Spleen (tissue), 11 donors: Measurements from ENCODE around the gene ANKRD13A. TPM values are rescaled to one million over a fixed set of nuclear protein-coding genes. Genes with fewer than 3 reads are reported as not detected.

Source experiments
- DNase-seq: peaks from one replicate; pipeline ENCODE4 v3.0.0-alpha.2; 2020
- H3K27ac ChIP-seq, 8 donors: fragments of 200-600 bp; sonication (generic) in 7 of 8; 1 replicate in 4 of 8; 2 replicates in 4 of 8; pipeline versions ENCODE4 v1.5.0 to v1.8.0; 2016 to 2021; ENCODE audit warnings: inconsistent platforms in 4 of 8, mild to moderate bottlenecking in 4 of 8, moderate library complexity in 1 of 8
- H3K27me3 ChIP-seq, 7 donors: fragments of 200-600 bp; sonication (generic) in 6 of 7; replicated peaks in 1 of 7; 1 replicate in 4 of 7; 2 replicates in 3 of 7; pipeline versions ENCODE4 v1.5.0 to v1.8.0; 2016 to 2021; ENCODE audit warnings: inconsistent platforms in 3 of 7, mild to moderate bottlenecking in 1 of 7
- H3K36me3 ChIP-seq, 6 donors: fragments of 200-600 bp; sonication (generic) in 5 of 6; 1 replicate in 4 of 6; 2 replicates in 2 of 6; pipeline versions ENCODE4 v1.5.0 to v1.8.0; 2016 to 2021; ENCODE audit warnings: inconsistent platforms in 2 of 6
- H3K4me1 ChIP-seq, 6 donors: fragments of 200-600 bp; sonication (generic) in 5 of 6; 1 replicate in 3 of 6; 2 replicates in 3 of 6; pipeline versions ENCODE4 v1.5.0 to v1.8.0; 2016 to 2021; ENCODE audit warnings: inconsistent platforms in 3 of 6
- H3K4me3 ChIP-seq, 8 donors: fragments of 200-600 bp; sonication (generic) in 7 of 8; 1 replicate in 4 of 8; 2 replicates in 4 of 8; pipeline versions ENCODE4 v1.5.0 to v1.8.0; 2016 to 2021; ENCODE audit warnings: inconsistent platforms in 4 of 8, mild to moderate bottlenecking in 4 of 8, moderate library complexity in 2 of 8
- H3K9me3 ChIP-seq, 8 donors: fragments of 200-600 bp; sonication (generic) in 7 of 8; 1 replicate in 4 of 8; 2 replicates in 4 of 8; pipeline versions ENCODE4 v1.5.0 to v1.8.0; 2016 to 2021; ENCODE audit warnings: inconsistent platforms in 4 of 8
- CTCF ChIP-seq, 11 experiments: fragments of 200-600 bp in 7 of 11; fragments of 450-650 bp in 4 of 11; sonication (generic) in 4 of 11; IDR thresholded peaks in 8 of 11; conservative IDR thresholded peaks in 3 of 11; 1 replicate in 7 of 11; 2 replicates in 4 of 11; pipeline versions ENCODE4 v1.4.0 to v1.8.0; 2016 to 2021; ENCODE audit warnings: antibody characterized with exemption in 11 of 11, inconsistent platforms in 4 of 11, mild to moderate bottlenecking in 1 of 11
- POLR2A ChIP-seq, 3 donors: fragments of 450-650 bp; IDR thresholded peaks; one replicate each; pipeline ENCODE4 v1.5.1; 2017; ENCODE audit warnings: antibody characterized with exemption in 3 of 3, mild to moderate bottlenecking in 1 of 3
- POLR2AphosphoS5 ChIP-seq, 3 donors: sonication (generic); formaldehyde crosslinking; IDR thresholded peaks; one replicate each; pipeline ENCODE4 v1.5.1; 2017; ENCODE audit warnings: antibody characterized with exemption in 3 of 3
- WGBS, 5 donors: extraction: QIAGEN DNeasy Blood & Tissue Kit in 3 of 5; methylation state at CpG; one replicate each; pipeline versions ENCODE4 v1.1.5 to v1.1.7; 2013 to 2018; 5-methylcytosine and 5-hydroxymethylcytosine counted together
- intact Hi-C: fragments of 100-400 bp; cut with DNase I; formaldehyde crosslinking; loops from one replicate; pipeline ENCODE4 v1.15.0; 2023; ENCODE audit warnings: low total_unique reads
- polyA plus RNA-seq, 3 donors: library from polyadenylated mRNA; stranded (reverse); fragments of 200-250 nt; gene quantifications; one replicate each; pipeline ENCODE4 v1.2.1, GENCODE V29; 2013
- total RNA-seq, 7 donors: library from RNA; depleted of rRNA in 3 of 7; stranded (reverse); fragments of >200 nt in 3 of 7; fragmentation: NEBNext Ultra II Directional in 4 of 7; extraction: Animal tissue kit (Norgen Biotek cat#: 25700) in 4 of 7; gene quantifications; one replicate each; pipeline versions ENCODE4 v1.1.0 to v1.2.1, GENCODE V29; 2016 to 2021
- donor health status: healthy with polysubstance abuse.
- donor health status: DM: no; HTN: no; CAD: no; lungs with moderate emphysema.
- donor health status: DM: no; HTN: no; CAD: no.
- donor health status: Bipolar disorder and iron deficiency.
- donor health status: healthy.
- donor health status: DM: no; HTN: no; CAD: no.
- donor health status: DM: yes; HTN: yes; CAD: no.

The ANKRD13A gene
- total and polyA plus RNA-seq, 10 donors: 32.9 to 134 (median 93.7) TPM

- peaks cover 2 to 34% (median 22%) of the 10 kb centered on the region in 6 donors for H3K4me1 ChIP-seq
- H3K9me3 ChIP-seq: no peaks in the 10 kb centered on the region
- TF ChIP-seq POLR2A (IDR thresholded peaks at IDR 0.05): no peak
- no peak for TF ChIP-seq CTCF (IDR thresholded peaks at IDR 0.05 in 8 of 11, conservative IDR thresholded peaks at IDR 0.05 in 3 of 11)
- TF ChIP-seq POLR2AphosphoS5 (IDR thresholded peaks at IDR 0.05): no peak
- intact Hi-C loops: no loop called here
- H3K27ac ChIP-seq: peak overlapping the region in 7 of 8 donors; percentile 9 to 72 (median 53)
- DNase-seq: no peak
- 69 to 84% (median 73%) methylated on average over 2 of the region's 2 CpGs for WGBS, 5 donors
- H3K36me3 ChIP-seq: peaks cover 4 to 100% (median 83%) of the 10 kb centered on the region in 6 donors
- no peaks in the 10 kb centered on the region for H3K27me3 ChIP-seq
- no peak overlapping the region for H3K4me3 ChIP-seq
These were observed 31.2 kb upstream of the ANKRD13A start for GRCh38 chr12:109968032-109968420.

GRCh38 chr12:109968801-109969200 is 30.4 kb upstream of the ANKRD13A start:
- peaks cover 4 to 100% (median 80%) of the 10 kb centered on the region in 6 donors for H3K36me3 ChIP-seq
- peak overlapping the region in 4 of 8 donors; percentile 53 to 72 (median 58) for H3K27ac ChIP-seq
- intact Hi-C loops: no loop called here
- peaks cover 3 to 35% (median 23%) of the 10 kb centered on the region in 6 donors for H3K4me1 ChIP-seq
- no peaks in the 10 kb centered on the region for H3K27me3 ChIP-seq
- 92 to 98% (median 97%) methylated on average over 8 of the region's 8 CpGs for WGBS, 5 donors
- no peak for DNase-seq
- H3K9me3 ChIP-seq: no peaks in the 10 kb centered on the region
- H3K4me3 ChIP-seq: no peak overlapping the region
- TF ChIP-seq POLR2A (IDR thresholded peaks at IDR 0.05) (no peak), POLR2AphosphoS5 (IDR thresholded peaks at IDR 0.05) (no peak), CTCF (IDR thresholded peaks at IDR 0.05 in 8 of 11, conservative IDR thresholded peaks at IDR 0.05 in 3 of 11) (no peak)

- H3K27me3 ChIP-seq: no peaks in the 10 kb centered on the region
- H3K4me3 ChIP-seq: no peak overlapping the region
- H3K27ac ChIP-seq: peak overlapping the region in 4 of 8 donors; percentile 19 to 71 (median 58)
- intact Hi-C loops: no loop called here
- WGBS, 5 donors: 95 to 98% (median 97%) methylated on average over 4 of the region's 4 CpGs
- no peak for TF ChIP-seq POLR2A (IDR thresholded peaks at IDR 0.05)
- no peak for TF ChIP-seq POLR2AphosphoS5 (IDR thresholded peaks at IDR 0.05)
- no peak for TF ChIP-seq CTCF (IDR thresholded peaks at IDR 0.05 in 8 of 11, conservative IDR thresholded peaks at IDR 0.05 in 3 of 11)
- H3K9me3 ChIP-seq: peaks cover 0 to 5% (median 0%) of the 10 kb centered on the region in 8 donors
- no peak for DNase-seq
- peaks cover 2 to 100% (median 83%) of the 10 kb centered on the region in 6 donors for H3K36me3 ChIP-seq
- peaks cover 3 to 31% (median 17%) of the 10 kb centered on the region in 6 donors for H3K4me1 ChIP-seq
These were observed 26.4 kb upstream of the ANKRD13A start for GRCh38 chr12:109972821-109973220.

GRCh38 chr12:109981311-109981710 is 17.9 kb upstream of the ANKRD13A start:
- no peak for TF ChIP-seq POLR2AphosphoS5 (IDR thresholded peaks at IDR 0.05)
- peaks cover 7 to 60% (median 16%) of the 10 kb centered on the region in 6 donors for H3K4me1 ChIP-seq
- intact Hi-C loops: no loop called here
- no peak overlapping the region for H3K4me3 ChIP-seq
- H3K9me3 ChIP-seq: no peaks in the 10 kb centered on the region
- no peak for DNase-seq
- peaks cover 8 to 100% (median 100%) of the 10 kb centered on the region in 6 donors for H3K36me3 ChIP-seq
- 88 to 91% (median 90%) methylated on average over 5 of the region's 5 CpGs for WGBS, 5 donors
- peak overlapping the region in 1 of 8 donors; percentile 13 for H3K27ac ChIP-seq
- H3K27me3 ChIP-seq: no peaks in the 10 kb centered on the region
